Fibroblast of upper back skin (primary cell): ENCODE measurements around the gene EVC2.

ENCODE experiments used
- DNase-seq: peaks from one replicate; pipeline ENCODE4 v3.0.0-alpha.2; 2013

The EVC2 gene

DNA sequence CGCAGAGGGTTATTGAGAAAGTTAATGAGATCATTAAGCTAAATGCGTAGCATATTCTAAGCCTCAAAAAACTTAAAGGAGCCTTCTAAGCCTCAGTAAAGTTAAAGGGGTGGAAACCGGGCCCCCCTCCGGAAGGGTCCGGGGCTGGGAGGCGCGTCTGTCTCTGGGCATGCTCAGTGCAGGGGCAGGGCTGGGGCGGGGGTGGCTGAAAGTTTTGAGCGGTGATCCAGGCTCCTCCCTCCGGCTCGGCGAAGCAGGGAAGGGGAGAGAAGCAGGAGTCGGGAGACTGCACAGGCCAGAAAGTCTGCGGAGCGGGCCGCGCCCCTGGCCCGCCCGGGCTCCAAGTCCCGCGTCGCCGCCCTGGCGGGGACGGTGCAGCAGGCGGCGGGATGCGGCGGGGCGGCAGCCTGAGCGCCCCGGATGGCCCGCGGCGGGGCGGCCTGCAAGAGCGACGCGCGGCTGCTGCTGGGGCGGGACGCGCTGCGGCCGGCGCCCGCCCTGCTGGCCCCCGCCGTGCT lies 2.7 kb upstream of the EVC2 start, which contains the start of gene EVC:
Gene EVC (plus strand): TSS at position 241 of the 518 bp plus-strand sequence. CDS start 180 bp downstream, at position 421.
- DNase-seq = peak; percentile 83

DNA sequence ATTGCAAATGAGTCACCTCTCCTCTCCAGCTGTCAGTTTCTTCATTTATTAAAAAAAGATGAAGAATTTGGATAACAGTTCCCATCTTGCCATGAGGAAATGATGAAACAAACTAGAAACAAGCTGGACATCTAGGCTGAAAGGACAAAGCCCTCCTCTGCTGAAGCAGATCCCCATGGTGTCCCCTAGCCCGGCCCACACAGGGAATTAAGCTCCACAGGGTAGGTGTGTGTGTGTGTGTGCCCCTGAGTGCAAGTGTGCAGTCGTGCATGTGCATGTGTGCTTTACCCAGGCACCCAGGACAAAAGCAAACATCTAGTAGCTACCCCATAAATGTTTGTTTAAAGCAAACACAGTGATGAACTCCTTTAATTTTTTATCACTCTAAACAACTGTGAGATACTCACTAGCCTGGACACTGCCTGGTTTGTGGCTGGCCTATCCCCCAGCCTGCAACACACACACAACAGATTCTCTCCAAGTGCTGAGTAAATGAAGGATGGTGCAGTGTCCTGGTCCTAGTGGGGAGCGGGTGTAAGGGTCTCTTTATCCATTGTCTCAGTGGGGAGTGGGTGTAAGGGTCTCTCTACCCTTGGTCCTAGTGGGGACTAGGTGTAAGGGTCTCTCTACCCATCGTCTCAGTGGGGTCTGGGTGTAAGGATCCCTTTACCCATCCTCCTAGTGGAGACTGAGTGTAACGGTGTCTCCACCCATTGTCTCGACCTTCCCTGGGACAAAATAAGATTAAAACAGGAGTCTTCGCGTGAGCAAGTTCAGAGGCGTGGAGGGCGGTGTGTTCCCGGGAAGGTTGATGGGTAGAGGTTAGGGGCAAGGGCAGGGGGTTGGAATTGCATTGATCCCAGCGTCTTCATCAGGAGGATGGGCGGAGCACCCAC lies 2.0 kb upstream of the EVC2 start:
- peak; percentile 56 for DNase-seq

DNA sequence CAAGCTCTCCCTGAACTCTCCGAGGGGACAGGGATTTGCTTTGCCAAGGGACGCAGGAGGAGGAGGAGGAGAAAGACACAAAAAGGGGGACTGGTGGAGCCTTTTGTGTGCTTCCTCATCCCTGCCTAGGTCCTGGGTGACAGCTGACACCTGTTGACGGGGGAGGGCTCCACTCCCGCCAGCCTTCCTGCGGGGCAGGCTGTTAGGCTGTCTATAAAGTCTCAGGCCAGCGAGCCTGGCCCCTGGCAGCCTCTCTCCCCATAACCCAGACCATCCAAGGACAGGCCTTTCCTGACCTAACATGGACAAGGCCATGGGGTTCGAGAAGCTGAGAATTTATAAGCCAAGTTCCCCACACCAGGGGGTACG lies 832 bp upstream of the EVC2 start:
- no peak for DNase-seq

DNA sequence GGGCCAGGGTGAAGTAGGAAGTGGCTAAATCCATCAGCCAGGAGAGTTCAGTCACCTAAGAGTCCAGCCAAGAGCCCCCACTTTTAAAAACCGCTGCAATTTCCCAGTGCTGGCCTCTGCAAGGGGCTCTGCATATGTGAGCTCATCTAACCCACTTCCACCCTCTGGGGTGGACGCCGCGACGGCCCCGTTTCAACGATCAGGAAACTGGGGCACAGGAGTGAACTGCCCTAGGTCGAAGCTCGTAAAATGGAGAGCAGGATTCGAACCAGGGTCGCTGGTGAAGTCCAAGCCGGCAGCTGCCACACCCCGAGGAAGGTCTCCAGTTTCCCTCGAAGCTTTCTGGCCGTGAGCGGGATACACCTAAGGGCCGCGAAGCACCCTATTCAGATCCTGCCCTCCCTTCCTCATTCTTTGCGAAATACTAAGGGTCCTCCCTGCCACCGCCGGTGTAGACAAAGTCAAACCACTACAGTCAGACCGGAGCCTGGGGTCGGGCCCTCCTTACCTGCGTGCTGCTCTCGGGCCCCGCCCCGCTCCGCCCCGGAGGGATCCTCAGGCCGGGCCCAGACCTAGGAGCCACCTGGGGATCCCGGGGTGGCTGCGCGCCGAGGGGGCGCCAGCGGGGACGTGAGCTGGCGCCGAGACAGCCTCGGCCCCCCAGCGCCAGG lies 446 bp downstream of the EVC2 start:
- DNase-seq = no peak

DNA sequence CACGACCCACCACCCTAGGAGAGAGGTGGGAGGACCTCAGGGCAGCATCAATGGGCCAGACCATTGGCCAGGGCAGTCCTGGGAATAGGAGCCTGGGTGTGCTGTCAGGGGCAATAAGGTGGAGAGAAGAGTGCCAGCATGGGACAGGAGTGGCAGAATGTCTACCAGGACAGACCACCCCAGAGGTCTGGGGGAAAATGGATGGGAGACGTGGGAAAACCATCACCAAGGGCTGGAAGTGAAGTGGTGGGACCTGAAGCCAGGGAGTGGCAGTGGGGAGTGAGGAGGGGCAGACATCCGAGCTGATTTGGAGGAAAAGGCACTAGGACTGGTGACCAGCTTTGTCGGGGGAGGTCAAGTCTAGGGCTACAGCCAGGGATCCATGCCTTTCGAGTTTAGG lies 993 bp downstream of the EVC2 start:
- DNase-seq = no peak

DNA sequence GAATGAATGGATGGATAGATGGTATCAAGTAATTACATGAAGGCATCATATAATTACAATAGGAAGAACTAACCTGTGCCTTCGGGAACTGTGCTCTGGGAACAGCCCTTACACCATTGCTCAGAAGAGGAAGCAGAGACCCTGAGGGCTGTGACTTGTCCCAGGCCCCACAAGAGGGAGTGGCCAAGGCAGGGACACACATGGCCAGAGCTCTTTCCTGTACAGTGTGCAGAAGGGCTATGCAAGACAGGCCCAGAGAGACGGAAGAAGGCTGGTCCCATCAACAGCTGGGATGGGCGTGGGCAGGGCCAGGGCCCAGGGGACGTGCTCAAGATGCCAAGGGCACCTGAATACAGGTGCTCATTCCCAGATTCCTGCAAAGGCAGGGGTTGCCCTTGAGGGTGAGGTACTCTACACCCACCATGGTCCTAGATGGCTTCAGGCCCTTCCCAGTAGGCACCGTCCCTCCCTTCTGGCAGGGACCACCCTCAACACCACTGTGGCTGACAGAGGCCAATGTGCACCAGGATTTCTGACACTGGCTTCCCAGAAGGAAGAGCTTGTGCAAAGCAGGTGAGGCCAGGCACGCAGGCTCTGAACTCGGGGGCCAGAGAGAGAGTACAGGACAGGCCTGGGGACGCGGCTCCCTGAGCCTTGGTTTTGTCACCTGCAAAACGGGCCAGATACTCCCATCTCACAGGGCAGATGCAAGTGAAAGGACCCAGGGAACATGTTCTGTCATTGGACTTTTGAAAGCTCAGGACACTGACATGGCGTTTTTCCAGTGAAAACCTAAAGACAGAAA lies 1.7 kb downstream of the EVC2 start:
- DNase-seq = no peak

DNA sequence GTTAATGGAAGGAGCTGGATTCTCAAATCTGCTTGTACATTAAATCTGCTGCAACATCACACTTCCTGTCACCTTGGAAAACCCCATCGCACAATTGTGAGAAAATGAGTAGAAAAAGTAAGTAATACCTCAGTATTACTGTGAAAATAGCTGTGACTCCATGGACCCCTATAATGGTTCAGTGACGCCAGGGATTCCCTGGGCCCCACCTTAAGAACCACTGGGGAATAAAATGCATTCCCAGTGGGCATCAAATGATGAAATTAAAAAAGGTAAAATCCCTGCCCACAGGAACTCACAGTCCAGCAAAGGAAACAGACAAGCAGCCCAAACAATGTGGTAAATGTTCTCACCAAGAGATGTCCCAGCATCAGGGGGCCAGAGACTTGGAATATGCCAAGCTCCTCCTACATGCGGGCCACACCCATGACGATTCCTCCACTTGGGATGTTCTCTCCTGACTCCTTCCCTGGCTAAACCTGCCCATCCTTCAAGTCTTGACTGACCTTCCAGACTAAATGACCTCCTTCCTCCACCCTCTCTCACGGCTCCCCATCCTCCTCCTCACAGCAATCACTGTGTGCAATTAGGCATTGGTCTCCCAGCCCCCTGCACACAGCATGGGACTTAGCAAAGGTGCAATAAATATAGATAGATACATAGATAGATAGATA lies 2.6 kb downstream of the EVC2 start:
- no peak for DNase-seq

DNA sequence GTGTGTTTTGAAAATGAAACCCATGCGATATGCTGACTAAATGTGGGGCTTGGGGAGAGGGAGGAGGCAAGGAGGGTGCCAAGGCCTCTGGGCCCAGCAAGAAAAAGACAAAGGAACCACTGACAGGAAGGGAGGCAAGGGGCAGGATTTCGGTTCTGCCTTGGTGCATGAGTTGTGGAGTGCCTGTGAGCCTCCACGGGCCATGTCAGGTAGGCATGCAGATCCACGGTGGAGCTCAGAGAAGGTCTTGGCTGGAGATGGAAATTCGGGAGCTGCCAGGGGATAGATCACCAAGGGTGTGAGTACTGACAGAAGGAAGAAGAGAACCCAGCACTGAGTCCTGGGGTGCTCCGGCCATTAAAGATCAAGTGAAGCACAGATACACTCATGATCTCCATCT lies 4.1 kb downstream of the EVC2 start:
- DNase-seq = no peak

DNA sequence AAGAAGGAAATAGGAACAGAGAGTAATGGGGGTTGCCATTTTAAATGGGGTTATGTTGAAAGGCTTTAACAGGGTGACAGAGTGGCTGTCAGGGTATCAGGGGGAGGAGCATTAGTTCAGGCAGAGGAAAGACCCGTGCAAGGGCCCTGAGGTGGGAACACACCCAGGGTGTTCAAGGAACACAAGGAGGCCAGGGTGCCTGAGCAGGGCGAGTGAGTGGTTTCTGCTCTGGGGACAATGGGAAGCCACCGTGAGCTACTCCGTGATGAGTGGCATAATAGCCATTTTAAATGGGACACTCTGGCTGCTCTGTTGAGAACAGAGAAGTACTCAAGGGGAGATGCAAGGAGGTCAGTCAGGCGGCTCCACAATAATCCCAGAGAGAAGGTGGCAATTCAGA lies 4.5 kb downstream of the EVC2 start:
- no peak for DNase-seq

DNA sequence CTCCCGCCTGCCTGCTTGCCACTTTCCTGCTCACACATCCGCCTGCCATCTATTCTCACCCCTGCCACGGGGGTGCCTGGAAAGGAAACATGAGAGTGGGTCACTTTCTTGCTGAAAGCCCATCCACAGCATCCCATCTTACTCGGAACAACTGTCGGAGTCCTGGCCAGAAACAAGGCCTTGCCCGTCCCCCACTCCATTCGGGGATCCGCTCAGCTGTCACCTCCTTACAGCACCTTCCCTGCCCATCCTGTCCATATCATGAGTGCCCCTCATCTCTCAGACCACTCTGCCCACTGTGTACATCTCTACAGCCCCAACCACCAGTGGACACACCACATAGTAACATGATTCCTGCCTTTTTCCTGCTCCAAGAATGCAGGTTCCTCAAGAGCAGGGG lies 6.4 kb downstream of the EVC2 start:
- no peak for DNase-seq

DNA sequence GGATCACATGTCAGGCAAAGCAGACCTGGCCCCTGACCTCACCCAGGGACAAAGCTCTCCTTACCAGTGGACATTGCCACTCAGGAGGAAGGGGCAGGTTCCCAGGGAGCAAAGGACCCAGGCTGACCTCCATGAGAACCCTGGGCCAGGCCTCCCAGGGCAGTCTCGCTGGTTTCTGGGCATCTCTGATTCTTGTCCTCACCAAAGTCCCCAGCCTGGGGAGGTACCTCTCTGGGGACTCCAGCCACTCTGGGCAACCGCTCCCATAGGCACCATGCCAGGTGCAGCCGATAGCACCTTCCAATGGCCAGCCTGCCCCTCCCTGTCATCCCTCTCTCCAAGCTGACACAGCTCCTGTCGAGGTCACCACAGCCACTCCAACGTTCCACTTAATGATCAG lies 7.9 kb downstream of the EVC2 start:
- no peak for DNase-seq

DNA sequence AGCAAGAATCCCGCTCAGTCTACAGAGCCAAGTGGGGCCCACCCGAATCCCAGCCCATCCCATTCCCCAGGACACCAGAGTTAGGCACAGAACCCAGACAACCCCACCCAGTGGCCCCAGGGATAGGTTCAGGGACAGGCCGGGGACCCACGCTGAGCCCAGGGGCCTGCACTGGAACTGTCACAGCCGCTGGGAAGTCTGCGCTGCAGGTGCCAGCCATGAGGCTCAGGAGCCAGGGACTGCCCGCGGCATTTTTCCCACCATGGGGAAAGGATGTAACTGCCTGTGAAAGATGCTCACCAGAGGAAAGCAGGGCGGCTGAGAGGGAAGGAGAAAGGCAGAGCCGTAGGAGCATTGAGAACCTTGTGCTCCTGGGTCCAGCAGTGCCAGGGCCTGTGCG lies 12.0 kb downstream of the EVC2 start:
- DNase-seq = no peak

DNA sequence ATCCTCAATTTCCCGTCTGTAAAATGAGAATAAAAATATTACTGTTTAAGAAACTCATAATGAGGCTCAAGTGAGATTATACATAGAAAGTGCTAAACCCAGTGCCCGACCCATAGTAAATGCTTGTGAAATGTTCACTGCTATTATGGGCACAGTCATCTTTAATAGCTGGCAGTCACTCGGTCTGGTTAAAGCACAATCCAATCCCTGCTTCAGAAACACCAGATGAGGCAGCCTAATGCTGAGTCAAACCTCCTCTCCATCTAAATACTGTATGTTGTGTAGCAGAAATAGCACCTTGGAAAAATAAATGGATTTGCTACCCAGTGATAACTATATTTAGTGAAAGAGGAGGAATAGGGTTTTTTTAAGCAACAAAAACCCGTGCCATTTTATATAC lies 14.5 kb downstream of the EVC2 start:
- no peak for DNase-seq

DNA sequence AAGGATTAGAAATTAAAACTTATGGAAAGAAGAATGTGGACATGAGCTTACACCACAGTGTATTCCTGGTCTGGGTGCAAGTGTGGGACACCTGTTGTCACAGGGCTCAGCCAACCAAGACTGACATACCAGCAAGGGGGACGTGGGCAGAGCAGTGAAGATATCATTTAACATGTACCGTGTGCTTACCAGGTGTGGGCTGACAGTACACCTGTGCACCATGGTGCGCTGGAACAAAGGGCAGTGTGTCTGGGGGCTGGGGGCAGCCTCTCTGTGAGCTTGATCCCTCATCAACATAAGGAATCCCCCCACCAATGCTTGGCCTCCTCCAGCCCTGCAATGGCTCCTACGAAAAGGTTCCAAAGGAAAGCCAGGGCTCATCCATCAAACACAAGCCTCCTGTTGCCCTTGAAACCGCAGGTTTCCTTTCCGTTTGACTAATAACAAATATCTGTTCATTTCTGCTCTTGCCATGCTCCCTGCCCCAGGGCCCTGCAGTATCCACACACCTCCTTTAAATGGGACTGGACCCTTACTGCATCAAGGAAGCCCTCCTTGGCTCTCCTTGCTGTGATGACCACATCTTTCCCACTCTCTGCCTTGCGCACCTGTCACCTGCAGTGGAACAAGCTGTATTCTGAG lies 16.7 kb downstream of the EVC2 start:
- DNase-seq = no peak

DNA sequence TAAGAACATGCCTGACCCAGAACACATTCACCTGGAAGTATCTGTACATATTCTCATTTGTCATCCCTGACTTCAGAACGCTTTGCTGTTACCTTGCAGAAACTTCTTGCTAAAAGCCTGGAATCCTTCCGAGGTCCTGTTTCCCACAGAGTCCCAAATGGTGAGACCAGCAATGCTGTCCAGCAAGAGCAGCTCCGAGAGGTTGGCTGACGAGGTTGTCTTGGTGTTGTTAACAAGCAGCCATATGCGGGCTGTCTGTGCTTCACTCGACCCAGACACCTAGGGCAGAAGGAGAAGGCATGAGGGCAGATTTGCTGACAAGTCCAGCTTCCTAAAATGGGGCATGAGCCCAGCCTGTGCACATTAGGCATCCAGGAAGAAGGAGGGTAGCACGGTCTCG lies 19.3 kb downstream of the EVC2 start:
- no peak for DNase-seq

DNA sequence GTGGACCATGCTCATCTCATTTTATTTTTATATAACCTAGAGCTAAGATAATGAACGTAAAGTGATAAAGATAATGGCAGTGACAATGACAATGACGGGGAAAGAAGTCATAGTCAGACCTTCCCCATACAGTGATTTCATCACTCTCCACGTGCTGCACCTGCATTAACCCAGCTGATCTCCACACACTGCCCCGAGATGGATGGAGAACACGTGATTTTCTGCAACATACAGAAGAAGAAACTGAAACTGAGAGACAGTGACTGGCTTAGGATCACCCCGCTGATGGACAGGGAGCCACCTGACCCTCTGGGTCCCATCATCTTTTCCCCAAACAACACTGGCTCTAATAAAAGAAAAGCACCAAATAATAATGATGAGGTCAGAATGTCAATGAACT lies 22.0 kb downstream of the EVC2 start:
- DNase-seq = no peak

DNA sequence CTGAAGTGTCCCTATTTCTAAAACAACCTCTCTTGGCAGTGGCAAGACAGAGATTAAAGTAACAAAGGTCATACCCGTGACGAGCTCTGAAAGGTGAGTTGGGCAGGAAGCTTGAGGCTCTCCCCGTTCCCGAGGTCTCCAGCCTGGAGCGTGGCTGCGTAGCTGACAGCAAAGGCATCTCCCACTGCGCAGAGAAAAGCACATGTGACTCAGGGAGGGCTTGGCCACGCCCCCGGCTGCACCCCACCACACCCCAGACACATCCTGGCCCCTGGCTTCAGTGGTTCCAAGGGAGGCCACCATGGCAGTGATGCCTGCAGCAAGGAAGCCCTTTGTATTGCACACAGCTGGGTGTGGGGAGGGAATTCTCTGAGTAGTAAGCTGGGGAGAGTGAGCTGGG lies 23.1 kb downstream of the EVC2 start:
- no peak for DNase-seq

DNA sequence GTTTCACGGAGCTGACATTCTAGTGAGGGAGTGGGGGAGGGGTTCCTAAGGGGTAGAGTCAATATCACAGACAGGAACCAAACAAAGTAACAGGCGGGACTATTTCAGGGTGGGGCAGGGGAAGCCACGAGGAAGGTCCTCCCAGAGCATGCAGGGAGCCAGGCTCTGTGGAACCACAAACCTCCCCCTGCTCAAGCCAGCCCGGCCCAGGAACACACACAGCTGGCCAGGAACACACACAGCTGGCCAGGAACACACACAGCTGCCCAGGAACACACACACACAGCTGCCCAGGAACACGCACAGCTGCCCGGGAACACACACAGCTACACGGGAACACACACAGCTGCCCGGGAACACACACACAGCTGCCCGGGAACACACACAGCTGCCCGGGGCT lies 24.8 kb downstream of the EVC2 start:
- no peak for DNase-seq

DNA sequence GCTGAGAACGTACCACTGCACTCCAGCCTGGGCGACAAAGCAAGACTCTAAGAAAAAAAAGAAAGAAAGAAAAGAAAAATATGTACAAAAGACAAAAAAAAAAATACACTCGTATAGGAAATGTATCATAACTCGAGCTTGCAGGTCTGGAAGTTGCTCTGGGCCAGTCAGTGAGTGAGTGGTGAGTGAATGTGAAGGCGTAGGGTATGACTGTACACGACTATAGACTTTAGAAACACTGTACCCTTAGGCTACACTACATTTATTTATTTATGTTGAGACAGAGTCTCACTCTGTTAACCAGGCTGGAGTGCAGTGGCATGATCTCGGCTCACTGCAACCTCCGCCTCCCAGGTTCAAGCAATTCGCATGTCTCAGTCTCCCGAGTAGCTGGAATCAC lies 29.4 kb downstream of the EVC2 start:
- no peak for DNase-seq

DNA sequence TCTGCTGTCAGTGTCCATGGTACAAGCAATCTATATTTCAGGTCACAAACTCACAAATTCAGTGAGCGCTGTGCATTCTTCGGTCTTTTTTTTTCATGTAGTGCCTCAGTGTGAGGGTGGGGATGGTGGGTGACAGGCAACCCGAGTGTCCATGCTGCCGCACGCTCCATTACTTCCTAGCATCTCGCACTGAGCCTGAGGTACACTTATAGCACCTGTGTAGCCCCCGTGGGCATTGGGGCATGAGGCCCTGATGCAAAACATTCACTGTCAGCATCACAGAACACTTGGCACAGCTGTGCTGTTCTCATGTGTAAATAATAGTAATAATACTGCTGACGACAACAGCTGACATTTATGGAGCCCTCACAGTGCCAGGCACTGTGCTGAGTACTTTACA lies 31.6 kb downstream of the EVC2 start:
- no peak for DNase-seq

DNA sequence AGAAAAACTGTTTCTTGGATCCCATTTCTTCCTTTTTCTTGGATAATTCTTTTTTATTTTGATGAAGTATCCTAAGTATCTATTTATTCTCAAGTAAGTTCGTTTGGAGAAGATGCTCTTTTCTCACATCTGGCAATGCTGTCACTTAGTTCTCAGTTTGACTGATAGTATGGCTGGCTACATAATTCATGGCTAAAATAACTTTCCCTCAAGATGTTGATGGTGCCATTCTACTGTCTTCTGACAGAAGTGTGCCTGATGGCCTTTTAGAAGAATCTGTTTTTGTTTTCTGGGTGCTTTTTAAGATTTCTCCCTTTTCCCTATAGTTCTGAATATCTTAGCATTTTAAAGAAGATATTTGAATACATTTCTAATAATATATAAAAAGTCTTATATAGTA lies 41.6 kb downstream of the EVC2 start:
- no peak for DNase-seq

DNA sequence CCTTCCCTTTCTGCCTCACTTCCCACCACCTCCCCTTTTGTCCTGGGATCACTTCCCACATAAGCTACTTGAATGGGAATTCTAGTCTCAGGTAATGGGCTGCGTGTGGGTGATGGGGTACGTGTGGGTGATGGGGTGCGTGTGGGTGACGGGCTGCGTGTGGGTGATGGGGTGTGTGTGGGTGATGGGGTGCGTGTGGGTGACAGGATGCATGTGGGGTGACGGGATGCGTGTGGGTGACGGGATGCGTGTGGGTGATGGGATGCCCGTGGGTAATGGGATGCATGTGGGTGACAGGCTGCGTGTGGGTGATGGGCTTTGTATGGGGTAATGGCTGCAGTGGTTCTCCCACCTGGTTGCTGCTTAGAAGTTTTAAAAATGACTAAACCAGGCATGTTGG lies 43.6 kb downstream of the EVC2 start:
- no peak for DNase-seq
